Left colon (tissue), 2 donors: Measurements from ENCODE around the gene SSR4. TPM values are rescaled to one million over a fixed set of nuclear protein-coding genes. Genes with fewer than 3 reads are reported as not detected.
A peak's percentile ranks its signal among the peaks of the same experiment; 100 is the strongest.

Experiments used
- ATAC-seq: fragments of 200-7000 bp; cut with Tn5 transposase; one replicate; pipeline ENCODE4 v1.9.1; 2020; ENCODE audit warnings: mild to moderate bottlenecking, moderate library complexity
- DNase-seq, 2 donors: peaks; one replicate each; pipeline ENCODE4 v3.0.0-alpha.2; 2020
- intact Hi-C, 2 donors: fragments of 100-400 bp; cut with DNase I in 1 of 2; cut with micrococcal nuclease in 1 of 2; formaldehyde crosslinking; loops; one replicate each; pipeline versions ENCODE4 v1.11.2 to v1.14.0; 2022; cut with DNase I, micrococcal nuclease
- total RNA-seq, 2 donors: library from RNA; stranded (reverse); fragmentation: NEBNext Ultra II Directional; extraction: Animal tissue kit (Norgen Biotek cat#: 25700); gene quantifications; one replicate each; pipeline ENCODE4 v1.2.1, GENCODE V29; 2021
- donor health status: DM: no; HTN: no; CAD: no.
- donor health status: DM: yes; HTN: yes; CAD: no.

The SSR4 gene
- total RNA-seq, 2 donors from 2014 or later: 216 to 237 TPM

GRCh38 chrX:153818571-153819383 lies 24.3 kb downstream of the SSR4 start:
- peak; percentile 20 to 54 for DNase-seq
- intact Hi-C loops: no loop called here
- peak; percentile 87 for ATAC-seq

DNA sequence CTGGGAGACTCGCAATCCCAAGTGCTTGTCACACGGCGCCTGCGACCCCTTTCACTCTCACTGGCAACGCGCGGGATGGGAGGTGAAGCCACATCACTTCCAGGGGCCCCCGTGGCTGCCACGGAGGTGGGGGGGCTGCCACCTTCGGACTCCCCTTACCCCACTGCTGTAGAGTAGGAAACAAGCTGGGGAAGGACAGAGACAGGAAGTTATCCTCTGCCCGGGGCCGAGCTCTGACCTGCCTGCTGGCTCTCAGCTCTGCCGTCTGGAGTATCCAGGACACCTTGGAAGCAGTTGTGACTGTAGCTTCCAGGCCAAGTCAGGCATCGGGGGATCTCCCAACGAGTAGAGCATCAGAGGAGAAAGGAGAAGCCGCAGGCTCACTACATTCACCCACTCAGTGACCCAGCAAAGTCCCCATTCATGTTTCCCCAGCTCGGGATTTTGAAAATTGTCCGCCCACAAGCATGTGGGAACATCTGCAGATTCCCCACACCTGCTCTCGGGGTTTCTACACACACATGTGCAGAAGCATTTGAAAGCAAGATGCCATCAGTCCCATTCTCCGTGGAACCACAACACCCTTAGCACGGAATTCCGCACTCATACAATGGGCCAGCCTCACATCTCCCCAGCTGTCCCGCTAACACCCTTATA lies 25.0 kb downstream of the SSR4 start:
- DNase-seq: no peak
- ATAC-seq: no peak
- intact Hi-C loops: no loop called here

GRCh38 chrX:153820601-153821000 lies 26.1 kb downstream of the SSR4 start:
- DNase-seq: no peak
- intact Hi-C loops: no loop called here
- ATAC-seq: no peak

GRCh38 chrX:153821066-153821465 lies 26.6 kb downstream of the SSR4 start:
- no peak for ATAC-seq
- DNase-seq: no peak
- intact Hi-C loops: no loop called here

DNA sequence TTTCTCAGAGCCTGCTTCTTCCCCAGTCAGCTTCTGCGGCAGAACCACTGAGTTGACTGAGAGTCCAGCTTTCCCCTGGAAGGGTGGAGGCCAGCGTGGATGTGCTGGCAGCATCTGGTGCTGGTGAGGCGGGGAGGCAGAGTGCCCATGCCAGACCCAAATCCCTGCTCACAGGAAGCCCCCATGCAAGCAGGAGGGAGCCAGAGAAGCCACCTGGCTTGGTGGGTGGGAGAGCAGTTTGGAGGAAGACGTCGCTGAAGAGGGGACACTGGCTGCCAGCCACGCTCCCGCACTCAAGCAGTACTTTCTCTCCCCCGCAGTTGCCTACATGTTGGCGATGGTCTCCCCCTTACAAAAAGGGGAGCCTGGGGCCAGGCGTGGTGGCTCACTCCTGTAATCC lies 29.9 kb downstream of the SSR4 start:
- intact Hi-C loops: no loop called here
- DNase-seq (no peak), ATAC-seq (no peak)

DNA sequence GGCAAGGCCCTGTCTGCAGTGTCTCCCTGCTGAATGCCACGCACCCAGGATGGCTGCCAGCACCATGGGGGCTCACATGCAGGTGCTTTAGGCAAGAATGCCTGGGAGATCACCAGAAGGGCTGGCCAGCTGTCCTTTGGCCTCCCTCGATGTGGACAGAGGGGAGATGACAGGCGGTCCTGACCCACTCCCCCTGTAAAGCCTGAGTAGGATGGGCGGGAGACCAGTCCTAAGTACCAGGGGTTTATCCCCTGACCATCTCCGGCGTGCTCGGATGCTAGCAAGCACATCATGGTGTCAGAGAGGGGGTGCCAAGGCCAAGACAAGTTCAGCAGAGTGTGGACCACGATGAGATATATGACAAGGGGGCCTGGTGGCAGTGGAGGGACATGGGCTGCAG lies 30.6 kb downstream of the SSR4 start:
- ATAC-seq (no peak), DNase-seq (no peak)
- intact Hi-C loops: no loop called here

DNA sequence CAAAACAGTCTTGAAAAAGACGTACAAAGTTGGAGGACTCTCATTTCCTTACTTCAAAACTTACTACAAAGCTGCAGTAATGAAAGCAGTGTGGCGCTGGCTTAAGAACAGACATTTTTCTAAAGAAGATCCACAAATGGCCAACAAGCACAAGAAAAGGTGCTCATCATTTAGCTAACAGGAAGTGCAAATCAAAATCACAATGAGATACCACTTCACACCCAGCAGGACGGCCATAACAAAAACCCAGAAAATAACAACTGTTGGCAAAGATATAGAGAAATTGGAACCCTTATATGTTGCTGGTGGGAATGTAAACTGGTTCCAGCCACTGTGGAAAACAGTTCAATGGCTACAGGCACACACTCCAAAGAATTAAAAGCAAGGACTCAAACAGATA lies 32.5 kb downstream of the SSR4 start:
- intact Hi-C loops: no loop called here
- ATAC-seq: no peak

GRCh38 chrX:153827903-153828302 lies 33.4 kb downstream of the SSR4 start:
- no peak for ATAC-seq
- intact Hi-C loops: no loop called here
- no peak for DNase-seq

More for the DNA sequence above, 32.5 kb downstream of the SSR4 start:
- no peak for DNase-seq

GRCh38 chrX:153828308-153828707 lies 33.8 kb downstream of the SSR4 start:
- no peak for ATAC-seq
- no peak for DNase-seq
- intact Hi-C loops: no loop called here

DNA sequence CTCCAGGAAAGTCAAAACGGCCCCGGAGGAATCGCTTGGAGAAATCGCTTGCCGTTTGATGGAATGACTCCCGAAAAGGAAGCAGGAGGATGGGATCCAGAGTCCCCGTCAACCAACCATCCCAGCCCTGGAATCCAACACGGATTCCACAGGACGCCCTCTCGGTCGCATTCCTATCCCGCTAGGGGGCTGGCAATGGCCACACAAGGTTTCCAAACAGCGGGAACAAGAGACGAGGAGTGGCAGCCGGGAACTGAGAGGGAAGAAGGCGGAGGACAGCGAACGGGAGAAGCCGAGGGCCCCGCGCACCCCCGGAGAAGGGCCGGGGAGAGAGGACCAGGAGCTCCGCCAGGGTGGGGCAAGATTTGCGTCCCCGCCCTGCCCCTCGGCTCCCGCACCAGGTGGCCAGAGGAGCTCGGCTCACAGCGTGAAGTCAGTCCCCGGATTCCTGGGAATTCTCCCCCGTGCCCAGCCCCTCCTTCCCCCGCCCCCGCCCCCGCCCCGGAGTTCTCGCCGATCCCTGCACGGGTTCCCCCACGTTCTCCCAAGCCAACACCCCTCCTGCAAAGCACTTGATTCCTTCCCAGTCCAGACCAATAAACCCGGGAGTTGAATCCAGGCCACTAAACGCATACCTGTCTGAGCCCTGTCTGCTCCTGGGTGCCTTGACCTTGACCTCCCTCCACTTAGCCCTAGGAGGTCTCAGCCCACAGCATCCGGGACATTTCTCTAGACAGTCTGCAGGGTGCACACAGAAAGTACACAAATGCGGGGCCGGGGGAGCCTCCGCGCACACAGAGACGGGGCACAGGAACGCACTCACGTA lies 34.5 kb downstream of the SSR4 start:
- intact Hi-C loops: no loop called here
- no peak for ATAC-seq
- no peak for DNase-seq

DNA sequence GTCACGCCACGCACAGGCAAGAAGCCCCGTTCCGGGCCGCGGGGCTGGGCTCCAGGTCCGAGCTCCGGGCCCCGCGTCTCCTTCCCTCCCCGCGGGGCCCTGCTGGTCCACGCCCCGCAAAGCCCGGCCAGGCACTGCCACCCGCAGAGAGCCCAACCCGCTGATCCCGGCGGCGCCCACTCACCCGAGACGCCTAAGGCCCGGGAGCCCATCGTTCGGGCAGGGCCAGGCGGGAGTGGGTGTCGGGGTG lies 35.0 kb downstream of the SSR4 start:
- ATAC-seq: no peak
- intact Hi-C loops: no loop called here
- DNase-seq: no peak

DNA sequence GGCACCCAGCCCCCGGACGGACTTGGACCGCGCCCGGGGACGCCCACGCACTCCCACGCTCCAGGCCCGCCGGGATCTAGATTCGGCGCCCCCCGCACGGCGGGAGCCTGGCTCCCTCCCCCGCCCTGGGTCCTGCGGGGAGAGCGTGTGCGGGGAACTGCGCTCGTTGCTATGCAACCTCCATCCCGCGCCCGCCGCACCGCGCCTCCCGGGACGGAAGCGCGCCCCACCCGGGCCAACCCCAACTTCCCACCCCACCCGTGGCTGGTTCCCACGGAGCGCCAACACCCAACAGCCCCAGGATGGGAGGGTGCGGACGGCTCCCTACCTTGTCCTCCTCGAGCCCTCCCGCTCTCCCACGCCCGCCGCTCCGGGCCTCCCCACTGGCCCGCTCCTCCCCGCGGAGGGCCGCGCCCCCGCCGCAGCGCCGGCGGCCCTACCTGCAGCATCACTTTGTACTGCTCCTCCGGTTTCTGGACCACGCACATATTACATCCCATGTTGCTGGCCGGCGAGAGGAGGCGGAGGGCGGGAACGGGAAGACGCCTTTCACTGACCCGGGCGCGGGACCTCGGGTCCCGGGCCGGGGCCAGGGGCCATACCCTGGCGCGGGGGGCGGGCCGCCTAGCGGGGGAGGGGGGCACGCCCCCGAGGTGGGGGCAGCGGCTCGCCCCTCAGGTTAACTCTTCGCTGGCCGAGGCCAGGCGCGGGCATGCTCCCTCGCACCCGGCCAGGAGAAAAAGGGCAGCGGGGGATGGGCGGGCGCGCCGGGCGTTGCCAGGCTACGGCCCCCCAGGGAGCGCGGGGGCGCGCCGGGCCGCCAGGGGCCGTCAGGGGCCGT lies 35.6 kb downstream of the SSR4 start, which contains the start of gene PDZD4:
Gene PDZD4, minus strand, starts transcription at position 746 of the 841 bp plus-strand sequence. Its CDS starts 246 bp downstream, at position 500.
- DNase-seq: no peak
- no peak for ATAC-seq
- intact Hi-C loops: no loop called here

GRCh38 chrX:153830640-153831428 lies 36.4 kb downstream of the SSR4 start:
- ATAC-seq: no peak
- DNase-seq: no peak
- intact Hi-C loops: no loop called here

- no peak for DNase-seq
- intact Hi-C loops: no loop called here
- ATAC-seq: no peak
These were observed 37.1 kb downstream of the SSR4 start for GRCh38 chrX:153831429-153832150.

DNA sequence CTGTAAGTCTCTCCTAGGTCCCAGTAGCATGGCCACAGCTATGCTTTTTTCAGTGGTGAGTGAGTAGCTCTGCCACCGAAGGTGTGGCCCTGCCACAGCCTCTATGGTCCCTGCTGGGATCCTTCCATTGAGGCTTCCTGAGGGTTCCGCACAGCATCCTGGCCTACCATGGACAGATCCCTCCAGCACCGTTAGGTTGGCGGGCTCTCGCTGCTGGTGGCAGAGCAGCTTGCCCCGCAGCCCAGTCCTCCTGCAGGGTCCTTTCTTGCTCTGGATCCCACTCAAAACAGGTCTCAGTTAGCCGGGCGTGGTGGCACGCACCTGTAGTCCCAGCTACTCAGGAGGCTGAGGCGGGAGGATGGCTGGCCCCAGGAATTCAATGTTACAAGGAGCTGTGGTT lies 38.3 kb downstream of the SSR4 start:
- DNase-seq (no peak), ATAC-seq (no peak)
- intact Hi-C loops: no loop called here

GRCh38 chrX:153836921-153837320 lies 42.5 kb downstream of the SSR4 start:
- intact Hi-C loops: no loop called here
- ATAC-seq (no peak), DNase-seq (no peak)

- ATAC-seq (no peak), DNase-seq (no peak)
- intact Hi-C loops: no loop called here
These were observed 50.1 kb downstream of the SSR4 start for GRCh38 chrX:153844509-153845082.
